OCI-LY3 (cell line): ENCODE measurements around the gene SCRN1.

ENCODE experiments used
- EZH2phosphoT487 ChIP-seq: fragments of 200-600 bp; shearing (Covaris generic); IDR thresholded peaks from 2 replicates; pipeline ENCODE4 v1.6.1; 2018; ENCODE audit warnings: antibody characterized with exemption, mixed run types, low read depth
- TF ChIP-seq, protein P1 (sequence below): fragments of 200-600, 300-600 bp; sonication (generic); IDR thresholded peaks from 2 replicates; pipeline ENCODE4 v1.5.1; 2014; ENCODE audit warnings: antibody characterized with exemption, low read length, low read depth

DNA sequence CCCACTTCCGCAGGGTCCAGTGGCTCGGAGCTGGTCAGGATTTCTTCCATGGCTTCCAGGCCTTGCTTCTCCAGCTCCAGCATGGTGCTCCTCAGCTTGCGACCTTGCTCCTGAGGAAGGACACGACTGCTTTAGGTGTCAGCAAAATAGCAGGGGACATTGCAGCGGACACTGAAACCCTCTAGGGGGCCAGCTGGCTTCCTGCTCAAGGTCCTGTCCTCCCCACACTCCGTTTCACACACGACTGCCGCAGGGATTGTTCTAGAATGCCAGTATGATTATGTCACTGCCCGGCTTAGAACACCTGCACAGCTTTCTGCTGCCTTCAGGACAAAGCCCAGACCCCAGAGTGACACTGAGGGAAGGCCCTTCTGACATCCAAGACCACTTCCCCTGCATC lies 65.6 kb downstream of the SCRN1 start:
- TF ChIP-seq, protein P1, sequence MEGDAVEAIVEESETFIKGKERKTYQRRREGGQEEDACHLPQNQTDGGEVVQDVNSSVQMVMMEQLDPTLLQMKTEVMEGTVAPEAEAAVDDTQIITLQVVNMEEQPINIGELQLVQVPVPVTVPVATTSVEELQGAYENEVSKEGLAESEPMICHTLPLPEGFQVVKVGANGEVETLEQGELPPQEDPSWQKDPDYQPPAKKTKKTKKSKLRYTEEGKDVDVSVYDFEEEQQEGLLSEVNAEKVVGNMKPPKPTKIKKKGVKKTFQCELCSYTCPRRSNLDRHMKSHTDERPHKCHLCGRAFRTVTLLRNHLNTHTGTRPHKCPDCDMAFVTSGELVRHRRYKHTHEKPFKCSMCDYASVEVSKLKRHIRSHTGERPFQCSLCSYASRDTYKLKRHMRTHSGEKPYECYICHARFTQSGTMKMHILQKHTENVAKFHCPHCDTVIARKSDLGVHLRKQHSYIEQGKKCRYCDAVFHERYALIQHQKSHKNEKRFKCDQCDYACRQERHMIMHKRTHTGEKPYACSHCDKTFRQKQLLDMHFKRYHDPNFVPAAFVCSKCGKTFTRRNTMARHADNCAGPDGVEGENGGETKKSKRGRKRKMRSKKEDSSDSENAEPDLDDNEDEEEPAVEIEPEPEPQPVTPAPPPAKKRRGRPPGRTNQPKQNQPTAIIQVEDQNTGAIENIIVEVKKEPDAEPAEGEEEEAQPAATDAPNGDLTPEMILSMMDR: no peak
- no peak for TF ChIP-seq EZH2phosphoT487
